Inflammatory macrophage treated with lipopolysaccharide for 1 hour (primary cell): ENCODE data around the gene STOX2.

Experiments
- DNase-seq, 2 donors: peaks; one replicate each; pipeline ENCODE4 v3.0.0-alpha.2; 2020 to 2022

Gene STOX2

GRCh38 chr4:183889190-183889589 is 15.9 kb upstream of the STOX2 start:
- no peak for DNase-seq

DNA sequence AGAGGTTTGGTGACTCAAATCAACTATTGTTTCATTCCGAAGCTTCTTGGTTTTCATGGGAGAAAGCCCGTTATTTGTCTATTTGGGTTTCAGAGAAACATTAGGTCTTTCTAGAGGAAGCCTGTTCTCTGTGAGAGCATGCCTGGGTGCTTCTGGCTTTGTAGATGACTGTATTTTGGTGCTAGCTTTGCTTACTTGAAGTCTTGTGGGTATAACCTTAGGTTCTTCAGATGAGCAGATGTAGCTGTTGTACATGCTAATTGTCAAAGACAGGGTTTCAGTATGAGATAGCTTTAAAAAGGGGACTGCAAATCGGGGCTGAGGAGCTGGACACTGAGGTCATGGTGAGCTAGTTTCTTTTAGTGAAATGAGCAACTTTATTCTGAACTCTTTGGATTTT is 7.9 kb upstream of the STOX2 start:
- DNase-seq, result no peak

DNA sequence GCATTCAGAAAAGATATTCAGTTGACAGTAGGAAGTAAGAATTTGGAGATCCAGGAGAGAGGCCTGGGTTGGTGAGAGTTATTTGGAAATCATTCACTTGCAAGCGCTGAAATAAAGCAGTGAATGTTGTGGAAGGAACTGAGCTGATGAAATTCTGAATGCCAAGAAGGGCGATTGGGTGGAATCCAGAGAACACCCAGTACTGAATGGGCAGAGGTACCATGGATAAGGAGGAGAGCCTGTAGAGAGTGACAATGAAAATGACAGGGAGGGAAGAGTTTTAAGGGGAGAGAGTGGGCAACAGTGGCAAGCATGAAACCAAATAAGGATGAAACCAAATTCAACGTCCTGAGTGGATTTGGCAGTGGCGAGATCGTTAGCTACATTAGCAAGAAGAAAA is 6.7 kb upstream of the STOX2 start:
- no peak for DNase-seq

GRCh38 chr4:183903021-183903760 is 1.9 kb upstream of the STOX2 start:
- DNase-seq, result no peak

DNA sequence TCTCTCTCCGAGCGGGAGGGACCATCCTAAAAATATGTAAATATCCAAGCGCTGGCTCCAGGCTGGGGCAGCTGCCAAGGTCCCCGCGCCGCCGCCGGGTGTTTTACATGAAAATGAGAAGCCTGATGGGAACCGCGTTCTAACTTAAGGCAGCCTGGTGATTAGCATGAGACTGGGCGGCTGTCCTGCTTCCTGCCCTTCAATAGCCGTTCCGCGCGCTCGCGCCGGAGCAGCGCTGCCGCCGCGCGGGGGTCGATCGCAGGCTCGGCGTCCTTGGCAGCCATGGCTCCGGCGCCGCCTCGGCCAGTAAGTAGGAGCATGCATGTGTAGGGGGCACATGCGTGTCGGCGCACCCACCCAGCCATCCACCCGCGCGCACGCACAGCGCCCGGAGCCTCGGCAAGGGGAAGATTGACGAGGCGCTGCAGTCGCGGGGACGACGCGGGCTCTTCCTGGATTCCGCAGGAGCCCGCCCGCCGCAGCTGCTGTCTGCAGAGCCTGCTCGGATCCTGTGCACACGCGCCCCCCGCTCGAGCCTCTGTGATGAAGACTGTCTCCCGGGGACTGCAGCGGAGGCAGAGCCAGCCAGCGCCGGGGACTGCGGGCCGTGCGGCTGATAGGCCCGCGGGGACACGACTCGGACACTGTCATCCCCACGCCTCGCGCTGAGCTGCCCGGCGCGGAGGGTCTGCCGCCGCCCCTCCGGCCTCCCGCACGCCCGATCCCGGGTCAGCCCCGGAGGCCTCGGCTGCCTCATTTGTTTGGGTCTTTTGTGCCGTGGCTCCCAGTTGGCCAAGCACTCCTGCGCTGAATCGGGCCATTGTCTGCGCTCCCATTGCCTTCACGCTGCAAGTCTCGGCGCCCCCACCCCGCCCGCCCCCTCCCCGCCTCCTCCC is 734 bp downstream of the STOX2 start:
- no peak for DNase-seq

- no peak for DNase-seq
These were observed 1.3 kb downstream of the STOX2 start for GRCh38 chr4:183906489-183906738.

- DNase-seq, result no peak
These were observed 1.9 kb downstream of the STOX2 start for GRCh38 chr4:183906739-183907651.

GRCh38 chr4:183907871-183908683 is 3.0 kb downstream of the STOX2 start:
- no peak for DNase-seq

- DNase-seq, result no peak
These were observed 4.1 kb downstream of the STOX2 start for GRCh38 chr4:183909187-183909586.

DNA sequence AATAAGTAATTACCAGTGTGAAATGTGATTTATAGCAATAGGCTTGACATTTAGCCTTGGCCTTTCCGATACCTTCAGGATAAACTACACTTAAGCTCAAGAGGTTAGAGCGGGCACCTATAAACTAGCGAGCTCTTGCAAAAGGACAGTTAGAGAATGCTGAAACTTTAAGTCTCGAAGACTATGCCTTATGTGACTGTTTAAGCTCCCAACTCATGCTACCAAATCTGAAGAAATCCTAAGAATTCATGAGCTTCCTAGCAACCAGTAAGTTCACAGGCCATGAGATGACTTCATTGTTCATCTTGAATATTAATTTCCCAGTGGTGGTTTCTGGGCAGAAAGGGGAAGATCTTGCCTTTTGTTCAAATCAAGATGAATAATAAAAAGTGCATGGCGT is 4.7 kb downstream of the STOX2 start:
- no peak for DNase-seq

GRCh38 chr4:183912585-183912984 is 7.5 kb downstream of the STOX2 start:
- DNase-seq, result no peak

DNA sequence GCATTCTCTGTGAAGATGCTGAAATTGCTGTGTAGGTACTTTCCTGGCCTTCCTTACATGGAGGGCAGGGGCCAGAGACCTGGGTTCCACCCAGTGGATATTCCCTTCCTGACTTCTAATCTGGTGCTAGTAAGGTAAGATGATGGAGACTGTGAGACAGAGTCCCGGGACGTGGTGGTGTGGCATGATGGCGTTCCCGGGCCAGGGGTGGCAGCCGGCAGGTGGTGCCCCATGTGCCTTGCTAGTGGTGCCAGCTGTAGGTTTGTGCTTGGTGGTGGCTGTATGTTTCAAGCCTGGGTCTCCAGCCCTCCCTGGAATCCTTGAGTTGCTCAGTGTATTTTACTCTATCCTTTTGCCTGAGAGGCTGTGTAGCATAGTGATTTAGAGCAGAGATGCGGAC is 10.9 kb downstream of the STOX2 start:
- no peak for DNase-seq

DNA sequence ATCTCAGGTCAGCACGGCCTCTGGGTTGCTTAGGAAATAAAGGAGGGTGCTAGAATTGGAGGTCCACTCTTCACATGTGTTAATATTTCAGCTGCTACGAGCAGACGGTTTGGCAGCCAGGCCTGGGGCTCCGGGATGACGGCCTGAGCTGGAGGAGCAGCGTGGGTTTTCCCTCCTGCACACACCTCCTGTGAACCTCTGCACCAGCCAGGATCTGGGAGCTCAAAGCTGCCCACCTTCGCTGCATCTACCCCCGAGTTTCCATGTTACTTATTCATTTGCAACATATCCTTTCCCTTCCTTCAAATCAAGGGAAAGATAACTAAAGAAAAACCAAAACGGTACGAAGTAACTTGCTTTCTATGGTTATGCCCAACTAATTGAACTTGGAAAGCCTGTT is 13.6 kb downstream of the STOX2 start:
- DNase-seq, result no peak

DNA sequence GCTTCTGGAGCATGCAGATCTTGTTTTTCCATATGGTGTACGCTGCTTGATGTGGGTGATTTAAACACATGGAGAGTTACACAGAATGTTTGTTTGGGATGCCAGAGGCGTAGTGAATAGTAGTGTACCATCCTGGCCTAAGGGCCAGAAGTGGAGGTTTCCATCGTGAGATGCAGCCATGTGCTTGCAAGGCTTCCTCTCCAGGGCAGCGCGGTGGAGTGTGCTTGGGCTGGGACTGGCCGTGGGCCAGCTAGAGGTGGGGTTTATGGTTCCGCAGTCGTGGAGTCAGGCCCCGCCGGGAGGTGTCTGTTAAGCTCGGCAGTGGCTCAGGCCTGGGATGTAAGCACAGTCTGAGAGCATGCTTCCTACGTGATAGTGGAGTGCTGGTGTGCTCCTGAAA is 14.0 kb downstream of the STOX2 start:
- no peak for DNase-seq

DNA sequence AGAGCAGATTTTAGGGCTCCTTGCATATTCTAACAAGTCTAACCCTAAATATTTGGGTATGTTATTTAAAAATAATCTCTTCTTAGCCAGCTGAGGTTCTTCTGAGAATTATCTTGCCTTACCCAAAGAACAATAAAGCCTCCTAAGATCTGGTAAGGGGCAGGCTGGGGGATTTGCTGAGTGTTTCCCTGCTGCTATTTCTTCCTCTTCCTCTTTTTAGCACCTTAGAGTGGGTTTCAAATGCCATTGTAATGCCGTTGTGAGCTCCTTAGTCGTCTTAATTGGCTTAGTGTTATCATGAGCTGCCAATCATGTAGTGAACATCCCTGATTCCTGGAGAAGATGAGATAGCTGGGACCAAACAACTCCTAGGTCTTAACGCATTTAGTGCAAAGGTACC is 15.4 kb downstream of the STOX2 start:
- no peak for DNase-seq

GRCh38 chr4:183921335-183921734 is 16.2 kb downstream of the STOX2 start:
- DNase-seq, result no peak

DNA sequence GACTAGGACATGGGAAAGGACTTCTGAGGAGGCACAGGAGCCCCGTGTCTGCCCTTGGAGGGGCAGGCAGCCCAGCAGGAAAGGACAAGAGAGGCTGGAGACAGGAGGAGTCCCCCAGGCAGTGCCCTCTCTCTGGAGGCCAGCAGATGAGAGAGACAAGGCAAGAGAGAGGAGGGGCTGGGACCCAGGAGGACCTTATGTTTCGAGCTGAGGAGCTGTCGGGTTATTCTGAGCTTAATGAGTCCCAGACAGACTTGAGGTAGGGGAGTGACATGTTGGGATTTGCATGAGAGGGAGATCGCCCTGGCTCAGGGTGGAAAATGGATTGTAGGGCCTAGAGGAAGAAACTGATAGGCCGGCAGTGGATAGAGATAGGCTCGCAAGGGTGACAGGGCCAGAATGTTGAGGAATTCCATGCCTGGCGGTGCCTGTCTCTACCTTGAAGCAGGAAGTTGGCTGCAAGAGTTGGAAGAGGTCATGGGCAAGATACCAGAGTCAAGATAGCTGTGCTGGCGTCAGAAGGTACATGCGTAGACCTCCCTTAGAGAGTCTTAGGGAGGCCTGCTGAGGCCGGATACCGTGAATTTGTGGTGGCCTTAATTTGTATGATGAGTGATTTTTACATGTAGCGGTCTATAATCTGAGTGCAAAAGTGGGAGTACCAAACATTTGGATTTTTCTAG is 19.4 kb downstream of the STOX2 start:
- DNase-seq, result no peak

GRCh38 chr4:183926950-183927349 is 21.8 kb downstream of the STOX2 start:
- DNase-seq, result no peak

- no peak for DNase-seq
These were observed 27.5 kb downstream of the STOX2 start for GRCh38 chr4:183932576-183932975.

DNA sequence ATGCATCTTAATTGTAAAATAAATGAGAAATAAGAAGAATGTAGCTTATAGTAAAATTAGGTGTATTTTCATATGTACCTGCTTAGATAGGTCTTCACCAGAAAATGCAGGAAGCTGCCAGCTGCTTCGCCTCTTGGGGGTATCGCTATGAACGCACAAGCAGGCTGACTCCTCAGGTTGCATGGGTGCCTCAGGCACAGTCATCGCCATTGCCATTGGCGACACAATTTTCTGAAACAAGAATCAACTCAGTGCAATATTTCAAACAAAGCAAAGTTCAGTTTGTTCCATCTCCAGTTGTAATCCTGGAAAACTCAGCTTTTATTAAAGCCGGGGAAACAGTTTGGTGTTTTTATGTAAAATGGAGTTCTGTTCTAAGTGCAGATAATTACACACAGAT is 29.7 kb downstream of the STOX2 start:
- no peak for DNase-seq

DNA sequence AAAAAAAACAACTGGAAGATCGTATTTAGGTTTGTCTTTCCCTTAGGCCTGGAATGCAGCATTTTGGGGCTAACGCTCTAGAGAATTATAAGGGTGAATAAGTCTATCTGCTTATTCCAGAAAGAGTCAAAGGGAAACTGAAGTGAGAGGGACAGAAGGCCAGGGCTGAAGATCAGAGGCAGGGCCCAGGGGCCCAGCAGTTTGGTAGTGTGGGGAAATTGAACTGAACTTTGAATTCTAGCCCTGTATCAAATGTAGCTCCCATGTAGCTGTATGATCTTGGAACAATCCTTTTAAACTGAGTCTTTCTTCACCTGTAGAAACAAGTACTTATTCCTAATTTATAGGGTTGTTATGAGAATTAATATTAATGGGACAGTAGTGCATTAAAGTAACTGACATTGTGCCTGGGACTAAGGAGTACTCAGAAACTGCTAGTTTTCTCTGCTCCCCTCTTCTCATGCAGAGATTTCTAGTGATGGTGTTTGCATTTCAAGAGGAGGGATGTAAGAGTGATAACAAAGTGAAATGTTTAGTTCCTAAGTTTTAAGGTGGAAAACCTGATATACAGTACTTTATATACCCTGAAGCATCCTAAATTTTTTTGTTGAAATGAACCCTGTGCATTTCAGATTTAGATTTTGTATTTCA is 30.4 kb downstream of the STOX2 start:
- no peak for DNase-seq

GRCh38 chr4:183936047-183936446 is 30.9 kb downstream of the STOX2 start:
- DNase-seq, result no peak
